ENCODE measurements around the gene SWSAP1.

GRCh38 chr19:11414544-11414943 lies 40.1 kb downstream of the SWSAP1 start:
- TF ChIP-seq, protein P1, sequence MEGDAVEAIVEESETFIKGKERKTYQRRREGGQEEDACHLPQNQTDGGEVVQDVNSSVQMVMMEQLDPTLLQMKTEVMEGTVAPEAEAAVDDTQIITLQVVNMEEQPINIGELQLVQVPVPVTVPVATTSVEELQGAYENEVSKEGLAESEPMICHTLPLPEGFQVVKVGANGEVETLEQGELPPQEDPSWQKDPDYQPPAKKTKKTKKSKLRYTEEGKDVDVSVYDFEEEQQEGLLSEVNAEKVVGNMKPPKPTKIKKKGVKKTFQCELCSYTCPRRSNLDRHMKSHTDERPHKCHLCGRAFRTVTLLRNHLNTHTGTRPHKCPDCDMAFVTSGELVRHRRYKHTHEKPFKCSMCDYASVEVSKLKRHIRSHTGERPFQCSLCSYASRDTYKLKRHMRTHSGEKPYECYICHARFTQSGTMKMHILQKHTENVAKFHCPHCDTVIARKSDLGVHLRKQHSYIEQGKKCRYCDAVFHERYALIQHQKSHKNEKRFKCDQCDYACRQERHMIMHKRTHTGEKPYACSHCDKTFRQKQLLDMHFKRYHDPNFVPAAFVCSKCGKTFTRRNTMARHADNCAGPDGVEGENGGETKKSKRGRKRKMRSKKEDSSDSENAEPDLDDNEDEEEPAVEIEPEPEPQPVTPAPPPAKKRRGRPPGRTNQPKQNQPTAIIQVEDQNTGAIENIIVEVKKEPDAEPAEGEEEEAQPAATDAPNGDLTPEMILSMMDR (conservative IDR thresholded peaks at IDR 0.05 in 1 of 2, IDR thresholded peaks at IDR 0.05 in 1 of 2; ENCODE audit: low read depth in 1 of 2, low read length in 2 of 2): no peak
- no peak for TF ChIP-seq EZH2 (IDR thresholded peaks at IDR 0.05; ENCODE audit: low read length, missing control alignments)

Measured in fibroblast of lung (primary cell).